DMS 273 treated with DMSO at 0.1 percent for 48 hours (cell line): ENCODE data around the gene FAM219B.
A peak's percentile ranks its signal among the peaks of the same experiment; 100 is the strongest.

Experiments used
- DNase-seq: peaks from one replicate; lab custom pipeline; 2025; lab: John Stamatoyannopoulos, UW

Gene FAM219B

DNA sequence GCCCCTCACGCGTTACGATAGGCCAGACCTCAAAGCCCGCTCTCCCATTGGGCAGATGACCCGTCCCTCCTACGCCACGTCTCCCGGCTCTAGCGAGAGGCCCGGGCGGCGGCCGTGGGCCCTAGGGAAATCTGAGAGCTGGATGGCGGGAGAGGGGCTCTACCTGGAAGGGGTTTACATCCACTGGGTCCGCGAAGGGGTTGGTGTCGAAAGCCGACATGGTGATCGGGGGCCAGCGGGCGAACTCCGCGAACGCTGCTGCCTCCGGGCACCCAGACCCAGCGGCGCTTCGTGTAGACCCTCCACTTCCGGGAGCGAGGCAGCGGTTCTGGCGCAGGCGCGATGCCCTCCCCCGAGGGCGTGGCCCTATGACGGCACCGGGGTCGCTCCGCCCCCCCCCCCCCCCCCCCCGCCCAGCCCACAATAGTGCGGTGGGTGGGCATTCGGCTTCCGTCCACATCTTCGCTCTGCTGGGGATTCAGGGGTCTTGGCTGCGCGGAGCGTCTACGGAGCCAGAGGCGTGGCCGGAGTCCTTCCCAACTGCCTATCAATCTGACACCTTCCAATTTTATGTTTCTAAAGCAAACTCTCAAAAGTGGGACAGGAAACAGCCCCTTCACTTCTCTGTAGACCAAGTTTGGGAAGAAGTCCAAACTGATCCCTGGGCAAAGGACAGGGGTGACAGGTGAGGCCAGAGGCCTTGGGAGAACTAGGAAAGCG, 33.5 kb downstream of the FAM219B start, which contains the start of gene SCAMP2:
TSS of gene SCAMP2 (minus strand) at position 330 of the 720 bp plus-strand sequence. CDS start at position 220, 110 bp downstream.
- DNase-seq: peak; percentile 84

- DNase-seq: no peak
Observed at GRCh38 chr15:74872702-74873035, 34.0 kb downstream of the FAM219B start.

- no peak for DNase-seq
Observed at GRCh38 chr15:74870436-74871215, 36.0 kb downstream of the FAM219B start.

GRCh38 chr15:74869726-74870407, 36.8 kb downstream of the FAM219B start:
- no peak for DNase-seq

- DNase-seq: no peak
Observed at GRCh38 chr15:74869372-74869725, 37.3 kb downstream of the FAM219B start.

- no peak for DNase-seq
Observed at GRCh38 chr15:74868059-74868458, 38.6 kb downstream of the FAM219B start.

DNA sequence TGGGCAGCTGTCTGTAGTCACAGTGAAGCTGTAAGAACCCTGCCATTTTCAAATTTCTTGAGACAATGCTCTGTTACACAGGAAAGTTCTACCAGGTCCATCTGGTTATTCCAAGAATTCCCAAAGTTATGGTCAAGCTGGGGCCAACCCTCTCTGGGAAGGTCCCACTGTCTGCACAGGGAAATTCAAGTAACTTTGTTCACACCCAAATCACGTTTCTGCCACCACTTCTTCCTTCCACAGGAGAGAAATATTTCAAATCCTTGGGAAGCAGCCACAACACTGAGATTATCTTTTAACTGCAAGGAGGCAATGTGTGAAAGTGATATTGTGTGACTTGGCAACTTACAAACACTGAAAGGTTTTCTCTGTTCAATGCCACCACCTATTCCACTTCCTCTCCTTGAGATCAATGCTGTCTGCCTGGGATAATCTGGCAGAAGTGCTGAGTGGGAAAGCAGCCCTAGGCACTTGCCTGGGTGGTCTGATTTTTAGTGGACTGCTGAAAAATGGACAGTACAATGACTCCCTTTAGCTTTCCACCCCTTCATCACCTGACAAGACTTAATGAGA, 39.1 kb downstream of the FAM219B start:
- no peak for DNase-seq

DNA sequence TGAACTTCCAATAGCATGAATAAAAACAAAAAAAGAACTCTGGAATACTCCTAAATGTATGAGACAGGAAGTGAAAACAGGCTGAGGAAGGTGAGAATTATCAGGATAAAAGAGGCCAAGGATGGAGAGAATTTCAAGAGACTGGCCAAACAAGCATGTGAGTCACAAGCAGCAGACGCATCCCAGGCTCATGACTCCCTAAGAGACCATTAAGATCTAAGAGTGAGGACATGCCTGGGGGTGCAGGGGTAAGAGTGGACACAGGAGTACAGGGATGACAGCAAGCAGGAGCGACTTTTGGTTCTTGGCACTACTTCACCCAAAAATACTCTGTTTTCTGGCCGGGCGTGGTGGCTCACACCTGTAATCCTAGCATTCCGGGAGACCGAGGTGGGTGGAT, 40.6 kb downstream of the FAM219B start:
- DNase-seq: no peak

DNA sequence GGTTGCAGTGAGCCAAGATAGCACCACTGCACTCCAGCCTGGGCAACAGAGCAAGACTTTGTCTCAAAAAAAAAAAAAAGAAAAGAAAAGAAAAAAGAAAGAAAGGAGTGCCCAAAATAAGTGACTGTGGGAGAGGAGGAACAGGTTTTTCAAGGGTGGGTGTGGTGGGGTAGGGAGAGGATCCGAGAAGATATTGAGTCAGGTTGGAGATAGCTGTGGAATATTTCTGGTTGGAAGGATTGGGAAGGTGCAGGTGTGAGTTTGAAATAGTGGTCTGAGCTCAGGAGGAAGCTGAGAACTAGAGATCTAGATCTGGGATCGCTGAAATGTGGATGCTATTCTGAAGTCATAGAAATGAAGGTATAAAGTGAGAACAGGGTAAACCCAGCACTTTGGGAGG, 41.3 kb downstream of the FAM219B start:
- no peak for DNase-seq

- no peak for DNase-seq
Observed at GRCh38 chr15:74864296-74864695, 42.4 kb downstream of the FAM219B start.

DNA sequence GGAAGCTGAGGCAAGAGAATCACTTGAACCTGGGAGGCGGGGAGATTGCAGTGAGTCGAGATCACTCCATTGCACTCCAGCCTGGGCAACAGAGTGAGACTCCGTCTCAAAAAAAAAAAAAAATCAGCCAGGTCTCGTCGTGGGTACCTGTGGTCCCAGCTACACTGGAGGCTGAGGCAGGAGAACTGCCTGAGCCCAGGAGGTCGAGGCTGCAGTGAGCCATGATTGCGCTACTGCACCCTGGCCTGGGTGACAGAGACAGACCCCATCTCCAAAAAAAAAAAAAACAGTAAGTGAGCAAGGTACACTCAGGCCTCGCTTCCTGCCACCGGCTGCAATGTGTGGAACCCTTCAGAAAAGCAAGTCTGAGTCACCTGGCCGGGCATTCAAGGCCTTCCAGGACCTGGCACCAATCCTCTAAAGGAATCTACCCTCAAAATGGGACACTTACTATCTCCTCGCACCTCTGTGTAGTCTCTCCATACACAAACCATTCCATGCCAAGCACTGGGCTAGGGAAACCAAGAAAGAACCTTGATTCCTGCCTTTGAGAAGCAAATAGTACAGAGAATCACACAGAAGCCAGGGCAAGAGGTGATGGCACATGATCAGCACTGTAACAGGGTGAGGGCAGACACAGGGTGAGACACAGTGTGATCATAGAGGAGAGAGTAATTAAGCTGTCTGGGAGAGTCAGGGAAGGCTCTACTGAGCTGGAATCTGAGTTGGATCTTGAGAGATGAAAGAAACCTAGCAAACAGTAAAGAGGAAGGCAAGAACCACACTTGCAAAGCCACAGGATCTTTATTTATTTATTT, 43.2 kb downstream of the FAM219B start:
- no peak for DNase-seq

- no peak for DNase-seq
Observed at GRCh38 chr15:74858369-74858740, 48.3 kb downstream of the FAM219B start.

DNA sequence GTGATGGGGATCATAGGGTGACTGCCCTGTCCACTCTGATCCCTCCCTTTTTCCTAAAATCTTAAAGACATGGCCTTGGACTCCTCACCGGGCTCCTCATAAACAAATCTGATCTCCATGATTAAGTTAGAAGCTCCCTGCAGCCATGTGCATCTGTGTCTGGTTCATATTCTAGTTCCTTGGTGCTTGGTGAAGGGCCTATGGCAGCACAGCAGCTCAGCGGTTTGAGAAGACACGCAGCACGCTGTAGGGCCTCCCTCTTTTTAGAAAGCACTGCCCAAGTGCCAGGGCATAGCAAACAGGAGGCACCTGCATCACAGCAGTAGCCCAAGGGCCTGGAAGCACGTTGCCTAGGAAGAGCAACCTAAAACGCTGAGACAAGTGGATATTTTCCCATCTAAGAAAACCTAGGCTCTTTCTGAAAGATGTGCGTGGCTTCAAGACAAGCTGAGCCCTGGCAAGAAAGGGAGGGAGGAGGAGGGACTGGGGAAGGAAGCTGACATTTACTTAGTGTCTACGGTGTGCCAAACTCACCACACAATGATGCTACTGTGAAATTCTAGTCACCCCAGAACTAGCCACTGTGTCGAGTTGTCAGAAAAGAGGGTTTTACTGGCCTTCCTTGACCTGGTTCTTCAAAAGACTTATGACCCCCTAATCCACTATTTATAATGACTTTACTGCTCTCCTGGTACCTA, 48.8 kb downstream of the FAM219B start:
- no peak for DNase-seq

- DNase-seq: no peak
Observed at GRCh38 chr15:74857082-74857655, 49.5 kb downstream of the FAM219B start.

GRCh38 chr15:74856537-74856936, 50.1 kb downstream of the FAM219B start:
- DNase-seq: no peak

- peak; percentile 12 for DNase-seq
Observed at GRCh38 chr15:74855857-74856256, 50.8 kb downstream of the FAM219B start.

DNA sequence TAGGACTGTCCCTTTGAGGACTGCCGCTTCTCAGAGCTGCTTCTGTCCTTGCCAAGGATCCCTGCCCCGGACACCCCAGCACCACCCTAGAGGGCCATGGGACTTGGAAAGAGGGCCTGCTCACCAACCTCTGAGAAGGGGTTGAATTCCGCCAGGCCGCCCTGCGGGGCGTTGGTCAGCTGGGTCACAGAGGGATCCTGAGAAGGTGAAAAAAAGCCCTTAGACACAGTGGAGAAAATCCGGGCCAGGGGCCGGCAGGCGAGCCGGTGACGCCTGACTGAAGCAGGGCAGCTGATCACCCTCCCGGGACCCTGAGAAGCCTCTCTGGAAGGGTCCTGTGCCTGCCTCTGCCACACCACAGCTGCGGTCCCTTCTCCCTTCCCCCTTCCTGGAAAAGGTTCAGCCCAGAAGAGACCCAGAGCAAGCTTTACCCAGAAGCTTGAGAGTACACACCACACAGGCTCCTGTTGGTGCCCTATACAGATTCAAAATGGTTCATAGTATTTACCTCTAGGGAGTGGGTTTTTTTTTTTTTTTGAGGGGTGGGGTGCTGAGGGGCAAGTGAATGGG, 52.1 kb downstream of the FAM219B start:
- DNase-seq: no peak

GRCh38 chr15:74851960-74852359, 54.7 kb downstream of the FAM219B start:
- DNase-seq: no peak

- DNase-seq: no peak
Observed at GRCh38 chr15:74850393-74850792, 56.3 kb downstream of the FAM219B start.
